DMS 273 treated with DMSO at 0.1 percent for 48 hours (cell line): Measurements from ENCODE around the gene BRF1.
"Not testable (repeated sequence)": the region's sequence is repeated elsewhere in the genome, so short reads cannot be mapped to it uniquely, and the experiment has no call there.

Experiments used
- DNase-seq: peaks from one replicate; lab custom pipeline; 2025; lab: John Stamatoyannopoulos, UW

The BRF1 gene

DNA sequence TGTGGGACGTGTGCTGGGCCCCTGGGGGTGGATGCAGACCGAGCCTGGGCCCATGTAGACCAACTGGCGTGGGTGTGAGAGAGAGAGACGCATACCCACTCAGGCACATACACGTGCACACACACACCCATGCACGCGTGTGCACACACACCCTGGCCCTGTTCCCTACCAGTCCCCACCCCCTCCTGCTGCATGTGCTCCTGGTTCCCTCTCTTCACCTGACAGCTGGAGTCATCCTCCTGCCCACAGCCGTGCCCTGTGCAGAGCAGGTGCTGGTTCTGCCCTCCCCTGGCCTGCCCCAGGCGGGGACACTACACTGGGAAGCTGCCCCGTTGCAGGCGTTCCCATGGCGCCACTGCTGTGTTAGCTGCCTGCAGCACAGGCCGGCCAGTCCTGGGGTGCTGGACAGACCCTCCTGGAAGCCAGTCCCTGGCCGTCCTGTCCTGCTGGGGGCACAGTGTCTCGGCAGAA, 32.3 kb upstream of the BRF1 start:
- DNase-seq: no peak

- no peak for DNase-seq
Measured at GRCh38 chr14:105332350-105332874, 31.6 kb upstream of the BRF1 start.

DNA sequence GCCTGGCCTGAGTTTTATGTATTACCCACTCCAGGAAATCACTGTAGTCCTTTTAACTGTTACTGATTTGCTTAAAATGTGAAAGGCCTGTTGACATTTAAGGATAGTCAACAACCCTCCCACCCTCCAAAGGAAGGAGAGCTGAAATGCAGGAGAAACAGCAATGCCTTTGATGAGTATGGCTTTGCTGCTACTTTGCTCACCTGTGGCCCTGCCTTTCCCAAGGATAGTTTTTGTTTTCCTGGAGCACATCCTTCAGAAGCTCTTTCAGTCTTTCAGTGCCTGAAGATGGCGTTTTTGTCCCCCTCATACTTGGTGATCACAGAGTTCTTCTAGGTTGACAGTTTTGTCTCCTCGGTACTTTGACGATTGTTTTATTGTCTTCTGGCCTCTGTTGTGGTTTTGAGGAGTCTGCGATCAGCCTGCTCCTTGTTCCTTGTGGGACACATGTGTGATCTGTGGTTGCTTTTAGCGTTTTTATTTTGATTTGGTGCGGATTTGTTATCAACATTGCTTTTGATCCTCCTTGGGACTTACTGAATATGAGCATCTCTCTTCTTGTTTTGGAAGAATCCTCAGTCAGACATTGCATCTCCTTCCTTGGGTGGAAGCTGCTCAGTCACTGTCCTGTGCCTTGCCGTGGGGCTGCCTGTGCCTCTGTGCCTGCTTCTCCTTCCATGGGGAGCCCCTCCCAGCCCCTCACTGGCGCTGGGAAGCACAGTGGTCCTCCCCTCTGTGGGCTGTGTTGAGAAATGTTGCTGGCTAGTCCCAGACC, 31.0 kb upstream of the BRF1 start:
- DNase-seq: no peak

DNA sequence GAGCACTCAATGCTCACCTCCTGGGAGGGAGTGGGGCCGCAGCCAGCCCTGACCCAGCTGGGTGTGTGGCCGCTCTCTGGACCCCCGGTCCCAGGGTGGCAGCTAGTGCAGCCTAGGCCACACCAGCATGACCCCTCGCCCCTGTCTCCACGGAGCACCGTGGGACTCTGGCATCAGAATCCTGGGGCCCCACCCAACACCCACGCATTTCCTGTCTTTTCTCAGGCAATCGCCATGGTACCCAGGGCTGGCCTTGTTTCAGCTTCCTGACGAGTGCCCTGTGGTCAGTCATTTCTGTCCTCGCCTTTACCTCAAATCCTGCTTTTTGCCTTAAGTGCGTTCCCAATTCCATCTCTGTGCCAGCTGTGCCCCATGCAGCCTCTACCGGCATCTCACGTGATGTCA, 29.7 kb upstream of the BRF1 start:
- DNase-seq: no peak

DNA sequence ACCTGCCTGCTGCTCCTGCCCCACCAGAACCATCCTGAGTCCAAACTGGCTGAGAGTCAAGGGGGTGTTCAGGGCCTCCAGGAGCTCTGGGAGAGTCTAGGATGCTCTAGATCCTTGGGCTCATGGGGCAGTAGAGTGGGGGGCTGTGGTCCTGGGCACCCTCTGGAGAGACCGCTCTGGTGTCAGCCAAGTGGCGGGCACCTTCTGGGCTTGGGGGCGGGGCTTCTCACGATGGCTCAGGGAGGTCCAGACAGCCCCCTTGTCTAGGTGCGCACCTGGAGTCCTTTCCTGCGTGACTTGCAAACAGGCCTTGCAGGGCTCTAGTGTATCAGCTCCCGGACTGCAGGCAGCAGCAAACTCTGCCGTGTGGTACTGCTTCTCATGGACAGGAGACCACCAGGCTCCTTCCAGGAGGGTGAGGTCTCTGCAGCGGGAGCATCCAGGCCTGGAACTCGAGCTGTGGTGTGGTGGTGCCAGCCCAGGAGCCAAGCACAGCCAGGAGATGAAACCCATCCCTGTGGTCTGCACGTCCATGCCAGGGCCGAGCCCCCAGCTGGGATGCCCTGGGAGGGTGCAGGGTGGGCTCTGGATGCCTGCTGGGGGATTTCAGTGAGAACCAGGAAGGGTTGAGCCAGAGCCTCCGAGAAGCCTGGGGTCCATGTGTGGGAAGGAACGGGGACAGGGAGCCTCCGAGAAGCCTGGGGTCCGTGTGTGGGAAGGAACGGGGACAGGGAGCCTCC, 28.8 kb upstream of the BRF1 start:
- DNase-seq: no peak

- no peak for DNase-seq
Measured at GRCh38 chr14:105328678-105329390, 28.0 kb upstream of the BRF1 start.

- DNase-seq: no peak
Measured at GRCh38 chr14:105328070-105328677, 27.4 kb upstream of the BRF1 start.

GRCh38 chr14:105327695-105328045, 26.9 kb upstream of the BRF1 start:
- not testable (repeated sequence) for DNase-seq

DNA sequence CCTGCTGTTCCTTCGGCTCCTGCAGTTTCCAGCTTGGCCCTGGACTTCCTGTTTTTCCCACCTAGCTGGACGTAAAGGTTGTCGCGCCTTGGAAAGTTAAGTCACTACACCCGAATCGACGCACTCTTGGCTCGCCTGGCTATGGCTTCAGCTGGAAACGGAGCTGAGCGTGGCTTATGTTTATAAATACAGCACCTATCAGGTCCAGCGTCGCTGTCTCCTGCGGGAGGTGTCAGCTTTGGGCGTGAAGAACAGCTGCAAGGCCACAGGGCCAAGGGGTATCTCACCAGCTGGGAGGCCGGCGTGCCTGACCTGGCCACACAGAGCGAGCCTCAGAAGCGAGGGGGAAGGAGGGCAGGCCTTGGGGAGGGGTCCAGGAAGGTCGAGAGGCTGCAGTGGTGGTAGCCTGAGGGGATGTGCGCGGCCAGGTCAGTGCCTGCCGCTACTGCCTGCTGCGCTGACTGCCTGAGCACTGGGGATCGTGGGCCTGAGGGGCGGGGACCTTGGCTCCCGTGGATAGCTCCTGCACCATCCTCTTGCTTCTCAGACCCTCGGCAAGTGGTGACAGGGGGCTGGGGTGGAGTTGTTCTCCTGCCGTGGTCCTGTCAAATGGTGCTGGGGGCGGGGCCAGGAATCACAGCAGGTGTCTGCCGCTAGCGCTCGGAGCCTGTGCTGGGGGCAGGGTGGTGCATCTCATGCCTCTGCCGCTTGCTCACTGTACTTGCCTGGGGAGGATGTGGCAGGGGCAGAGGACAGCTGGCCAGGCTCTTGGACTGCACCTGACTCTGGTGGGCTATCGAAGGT, 26.3 kb upstream of the BRF1 start:
- DNase-seq: no peak

- no peak for DNase-seq
Measured at GRCh38 chr14:105326568-105326867, 25.7 kb upstream of the BRF1 start.

DNA sequence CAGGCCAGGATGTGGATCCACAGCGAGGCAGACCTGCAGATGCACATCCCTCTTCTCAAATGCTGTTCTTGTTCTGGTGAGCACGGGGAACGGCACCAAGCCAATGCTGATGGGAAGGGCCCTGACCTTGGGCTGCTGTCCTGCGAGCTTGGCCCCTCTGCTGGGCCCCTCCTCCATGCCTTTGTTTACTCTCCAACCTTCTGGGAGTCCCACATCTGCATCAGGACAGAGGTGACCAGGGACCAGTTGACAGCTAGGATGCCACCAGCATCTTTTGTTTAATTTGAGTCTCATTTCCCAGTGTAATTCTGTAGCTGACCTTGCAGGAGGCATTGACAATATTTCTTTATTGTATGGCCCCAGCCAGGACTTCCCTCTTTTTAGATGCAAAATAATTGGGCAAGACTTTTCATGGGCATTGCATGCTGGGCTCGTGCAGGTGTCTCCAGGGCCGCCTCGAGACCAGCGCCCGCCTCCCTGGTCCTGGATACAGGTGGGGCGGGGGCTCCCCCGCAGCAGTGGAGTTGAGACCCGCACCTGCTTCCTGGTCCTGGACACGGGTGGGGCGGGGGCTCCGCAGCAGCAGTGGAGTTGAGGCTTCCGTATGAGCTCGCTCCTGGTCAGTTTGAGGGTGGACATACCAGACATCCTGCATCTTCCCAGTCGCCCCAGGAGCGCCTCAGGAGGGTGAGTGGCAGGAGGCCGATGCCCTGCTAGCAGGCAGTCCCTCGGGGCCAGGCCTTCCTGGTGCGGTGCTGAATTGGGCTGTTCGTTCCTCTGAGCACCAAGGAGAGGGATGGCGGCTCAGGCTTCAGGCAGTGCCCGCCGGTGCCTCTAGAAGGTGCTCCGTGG, 25.1 kb upstream of the BRF1 start:
- DNase-seq: no peak

GRCh38 chr14:105325303-105325702, 24.5 kb upstream of the BRF1 start:
- no peak for DNase-seq

DNA sequence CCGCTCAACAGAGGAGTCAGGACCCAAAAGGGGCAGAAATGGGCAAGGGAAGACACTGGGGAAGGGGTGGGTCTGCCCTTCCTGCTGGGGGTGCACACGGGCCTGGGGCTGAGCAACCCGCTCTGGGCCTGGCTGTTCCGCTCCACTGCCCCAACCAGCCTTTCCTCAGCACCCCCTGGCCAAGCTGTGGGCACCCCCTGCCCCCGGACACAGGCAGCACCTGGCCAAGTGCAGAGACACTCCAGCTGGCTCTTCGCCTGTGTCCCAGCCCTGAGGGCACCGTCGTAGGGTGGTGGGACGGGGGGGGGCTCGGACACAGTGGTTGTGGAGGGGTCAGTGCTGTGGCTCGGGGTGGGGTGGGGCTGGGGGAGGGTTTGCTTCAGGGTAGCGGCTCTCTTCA, 24.1 kb upstream of the BRF1 start:
- DNase-seq: no peak

- DNase-seq: no peak
Measured at GRCh38 chr14:105324080-105324778, 23.4 kb upstream of the BRF1 start.

DNA sequence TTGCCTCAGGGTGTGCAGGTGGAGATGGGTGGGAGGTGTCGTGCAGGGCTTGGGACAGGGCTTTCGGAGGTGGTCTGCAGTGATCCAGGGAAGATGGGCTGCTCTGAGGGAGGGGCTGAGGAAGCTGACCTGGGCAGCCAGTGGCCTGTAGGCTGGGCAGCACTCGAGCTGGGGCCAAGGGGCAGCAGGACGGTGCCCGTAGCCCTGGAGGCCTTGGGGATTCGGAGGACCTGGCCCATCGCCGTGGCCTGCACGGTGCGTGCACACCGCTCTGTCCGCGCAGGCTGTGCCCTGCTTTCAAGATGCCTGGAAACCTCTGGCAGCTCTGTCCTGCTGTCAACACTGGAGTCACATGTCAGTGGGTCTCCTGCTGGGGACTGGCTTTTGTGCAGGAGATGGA, 22.9 kb upstream of the BRF1 start:
- DNase-seq: no peak

DNA sequence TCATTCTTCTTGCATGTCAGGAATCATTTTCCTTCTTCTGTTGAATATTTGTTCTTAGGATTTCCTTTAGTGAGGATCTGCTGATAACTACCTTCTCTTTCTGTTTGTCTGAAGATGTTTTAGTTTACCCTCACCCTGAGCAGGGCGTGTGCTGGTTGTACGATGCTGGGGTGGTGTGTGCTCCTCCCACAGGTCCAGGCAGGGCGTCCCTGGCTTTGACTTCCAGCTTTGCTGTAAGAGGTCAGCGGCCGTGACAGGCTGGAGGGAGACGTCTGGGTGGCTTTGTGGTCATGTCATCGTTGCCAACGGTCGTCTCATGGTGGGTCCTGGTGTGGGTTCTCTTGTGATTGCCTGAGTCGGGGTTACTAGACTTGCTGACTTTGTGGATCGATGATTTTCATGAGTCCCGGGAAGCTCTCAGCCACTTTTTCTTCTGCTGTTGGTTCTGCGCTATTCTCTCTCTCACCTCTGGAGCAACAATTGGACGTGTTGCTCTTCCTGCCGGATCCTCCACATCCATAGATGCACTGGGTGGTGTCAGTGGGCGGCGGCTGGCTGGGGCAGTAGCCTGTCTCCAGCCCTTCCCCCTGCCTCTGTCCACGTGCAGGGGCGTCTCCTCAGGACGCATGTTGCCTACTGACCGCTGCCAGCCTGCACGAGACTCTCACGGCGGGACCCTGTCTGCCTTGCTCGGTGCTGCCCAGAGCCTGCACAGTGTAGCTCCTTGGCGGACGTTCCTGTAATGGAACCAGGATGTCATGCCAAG, 22.2 kb upstream of the BRF1 start:
- no peak for DNase-seq

GRCh38 chr14:105317546-105317945, 16.7 kb upstream of the BRF1 start:
- no peak for DNase-seq

DNA sequence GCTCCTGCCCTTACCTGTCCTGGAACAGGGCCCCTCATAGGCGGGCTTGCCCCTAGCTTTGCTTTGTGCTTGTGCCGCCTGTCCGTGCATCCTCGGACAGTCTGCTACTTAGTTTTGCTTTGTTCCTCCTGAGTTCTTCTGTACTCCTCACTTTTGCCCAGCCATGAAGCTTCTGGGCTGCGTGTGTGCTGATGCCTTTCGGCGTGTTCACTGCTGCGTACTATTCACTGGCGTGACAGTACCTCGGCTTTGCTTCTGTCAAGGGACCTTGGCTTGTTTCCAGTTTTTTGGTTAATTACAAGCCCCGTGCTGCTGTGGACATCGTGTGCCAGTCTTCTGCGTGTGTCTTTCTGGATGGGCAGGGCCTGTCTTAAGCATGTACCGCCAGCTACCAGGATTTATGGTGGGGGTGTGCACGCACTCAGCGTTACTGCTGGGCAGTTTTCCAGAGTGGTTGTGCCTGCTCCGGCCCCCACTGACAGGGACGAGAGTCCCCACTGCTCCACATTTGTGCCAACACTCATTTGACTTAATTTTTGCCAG, 16.2 kb upstream of the BRF1 start:
- no peak for DNase-seq

- DNase-seq: no peak
Measured at GRCh38 chr14:105316577-105316941, 15.8 kb upstream of the BRF1 start.
